Neutrophil (primary cell): Measurements from ENCODE around the gene NAP1L1.

Experiments used
- H3K27ac ChIP-seq: fragments of 200-600 bp; sonication (generic); 2 replicates; pipeline ENCODE4 v1.5.1; 2016; ENCODE audit warnings: mild to moderate bottlenecking, moderate library complexity
- H3K27me3 ChIP-seq: fragments of 200-600 bp; sonication (generic); 2 replicates; pipeline ENCODE4 v1.6.0; 2016; ENCODE audit warnings: mild to moderate bottlenecking
- H3K36me3 ChIP-seq: fragments of 200-600 bp; sonication (generic); 2 replicates; pipeline ENCODE4 v1.5.1; 2017
- H3K4me1 ChIP-seq, 2 experiments: fragments of 200-600 bp in 1 of 2; sonication (generic) in 1 of 2; 1 replicate in 1 of 2; 2 replicates in 1 of 2; pipeline versions ENCODE4 v1.5.1 to v1.6.1; 2013 to 2016; ENCODE audit warnings: low read depth in 1 of 2, low read length in 1 of 2, mild to moderate bottlenecking in 1 of 2, moderate library complexity in 1 of 2; ENCODE audit not compliant: control insufficient read depth in 1 of 2, insufficient read depth in 1 of 2
- H3K4me3 ChIP-seq, 2 experiments: fragments of 200-600 bp in 1 of 2; sonication (generic) in 1 of 2; 1 replicate in 1 of 2; 2 replicates in 1 of 2; pipeline ENCODE4 v1.5.1; 2013 to 2016; ENCODE audit warnings: low read depth in 1 of 2, low read length in 1 of 2, mild to moderate bottlenecking in 1 of 2, moderate library complexity in 1 of 2
- H3K9me3 ChIP-seq: fragments of 200-600 bp; sonication (generic); 2 replicates; pipeline ENCODE4 v1.5.1; 2016
- CTCF ChIP-seq: fragments of 200-600 bp; sonication (generic); IDR thresholded peaks from 2 replicates; pipeline ENCODE4 v1.5.1; 2016; ENCODE audit warnings: antibody characterized with exemption

Gene NAP1L1

GRCh38 chr12:76023069-76023690 lies 61.3 kb downstream of the NAP1L1 start:
- no peak overlapping the region for H3K27ac ChIP-seq
- peaks cover 39 to 43% of the 10 kb centered on the region in 2 experiments for H3K4me1 ChIP-seq
- H3K27me3 ChIP-seq = peaks cover under 1% of the 10 kb centered on the region
- no peak for TF ChIP-seq CTCF
- no peak overlapping the region for H3K4me3 ChIP-seq
- no peaks in the 10 kb centered on the region for H3K9me3 ChIP-seq
- H3K36me3 ChIP-seq = no peaks in the 10 kb centered on the region

GRCh38 chr12:76022506-76022905 lies 62.0 kb downstream of the NAP1L1 start:
- Histone ChIP-seq H3K27me3 (no peaks in the 10 kb centered on the region), H3K36me3 (no peaks in the 10 kb centered on the region), H3K9me3 (no peaks in the 10 kb centered on the region), H3K27ac (no peak overlapping the region), H3K4me1 (peaks cover 42 to 46% of the 10 kb centered on the region in 2 experiments), H3K4me3 (no peak overlapping the region)
- TF ChIP-seq CTCF = no peak

GRCh38 chr12:76020731-76021672 lies 63.5 kb downstream of the NAP1L1 start:
- H3K27ac ChIP-seq = peak overlapping the region; percentile 84

GRCh38 chr12:76020281-76020680 lies 64.2 kb downstream of the NAP1L1 start:
- Histone ChIP-seq H3K9me3 (no peaks in the 10 kb centered on the region), H3K36me3 (no peaks in the 10 kb centered on the region), H3K4me1 (peaks cover 34 to 41% of the 10 kb centered on the region in 2 experiments), H3K27me3 (no peaks in the 10 kb centered on the region), H3K4me3 (peak overlapping the region; percentile 13 to 31), H3K27ac (peak overlapping the region; percentile 84)
- no peak for TF ChIP-seq CTCF

More at GRCh38 chr12:76020731-76021672, 63.5 kb downstream of the NAP1L1 start:
- Histone ChIP-seq H3K9me3 (no peaks in the 10 kb centered on the region), H3K4me3 (peak overlapping the region in 1 of 2 experiments; percentile 31), H3K36me3 (no peaks in the 10 kb centered on the region), H3K4me1 (peaks cover 34 to 37% of the 10 kb centered on the region in 2 experiments), H3K27me3 (no peaks in the 10 kb centered on the region)
- no peak for TF ChIP-seq CTCF

- Histone ChIP-seq H3K27ac (peak overlapping the region; percentile 27), H3K4me3 (no peak overlapping the region), H3K9me3 (no peaks in the 10 kb centered on the region), H3K36me3 (no peaks in the 10 kb centered on the region), H3K4me1 (peaks cover 34 to 41% of the 10 kb centered on the region in 2 experiments), H3K27me3 (no peaks in the 10 kb centered on the region)
- no peak for TF ChIP-seq CTCF
These were observed 65.8 kb downstream of the NAP1L1 start for GRCh38 chr12:76018672-76019071.
